Mesenteric fat pad (tissue), 1 donor: ENCODE measurements around the gene TREX2. TPM values are rescaled to one million over a fixed set of nuclear protein-coding genes. Genes with fewer than 3 reads are reported as not detected.

ENCODE experiments used
- DNase-seq: peaks from one replicate; pipeline ENCODE4 v3.0.0-alpha.2; 2020; ENCODE audit warnings: low spot score
- total RNA-seq: library from RNA; stranded (reverse); fragmentation: NEBNext Ultra II Directional; extraction: Animal tissue kit (Norgen Biotek cat#: 25700); gene quantifications from one replicate; pipeline ENCODE4 v1.2.1, GENCODE V29; 2021
- donor health status: DM: yes; HTN: yes; CAD: no.

TREX2 gene
- total RNA-seq, 1 donor from 2014 or later = 0.80 TPM

DNA sequence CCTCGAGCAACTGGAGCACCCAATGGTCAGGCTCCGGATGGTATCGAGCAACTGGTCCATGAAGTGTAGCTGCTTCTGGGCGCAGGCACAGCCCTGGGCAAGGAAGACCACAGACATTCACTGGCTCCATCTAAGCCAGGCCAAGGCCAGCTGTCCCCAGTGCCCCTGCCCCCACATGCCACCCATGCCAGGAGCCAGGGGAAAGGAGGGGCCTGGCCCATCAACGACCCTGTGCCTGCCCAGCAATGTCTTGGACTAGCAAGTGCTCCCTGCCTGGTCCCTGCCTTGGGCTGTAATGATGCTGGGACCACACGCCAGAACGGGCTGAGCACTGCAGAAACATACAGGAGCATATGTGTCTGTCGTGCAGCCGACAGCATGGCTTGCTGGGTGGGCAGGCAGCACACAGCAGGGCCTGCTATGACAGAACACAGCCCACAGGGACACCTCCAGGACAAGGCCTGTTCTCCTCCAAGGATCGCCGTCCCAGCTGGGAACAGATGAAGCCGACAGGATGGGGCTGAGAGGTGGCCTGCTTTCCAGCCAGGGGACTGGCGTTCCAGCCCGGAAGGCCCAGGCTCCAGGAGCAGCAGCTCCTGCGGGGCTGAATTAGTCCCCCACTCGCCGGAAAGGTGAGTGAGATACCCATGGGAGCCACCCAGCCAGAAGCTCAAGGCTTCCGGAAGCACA lies 11.4 kb upstream of the TREX2 start:
- no peak for DNase-seq

DNA sequence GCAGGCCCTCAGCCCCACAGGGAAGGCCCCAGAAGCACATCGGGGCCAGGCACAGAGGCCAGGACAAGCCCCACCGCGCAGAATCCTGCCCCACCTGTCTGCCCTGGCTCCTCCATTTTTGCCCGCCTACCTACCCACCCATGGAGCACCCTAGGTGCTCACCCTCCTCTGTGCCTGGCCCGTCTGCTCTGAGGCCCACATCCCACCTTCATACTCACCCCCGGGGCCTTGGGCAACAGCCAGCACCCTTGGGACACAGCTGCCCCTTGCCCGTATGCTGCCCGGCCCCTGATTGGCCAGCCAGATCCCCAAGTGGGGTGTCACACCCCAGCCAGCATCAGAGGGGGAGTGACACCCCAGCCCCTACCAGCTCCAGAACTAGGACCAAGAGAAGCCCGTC lies 10.8 kb upstream of the TREX2 start:
- DNase-seq = no peak

DNA sequence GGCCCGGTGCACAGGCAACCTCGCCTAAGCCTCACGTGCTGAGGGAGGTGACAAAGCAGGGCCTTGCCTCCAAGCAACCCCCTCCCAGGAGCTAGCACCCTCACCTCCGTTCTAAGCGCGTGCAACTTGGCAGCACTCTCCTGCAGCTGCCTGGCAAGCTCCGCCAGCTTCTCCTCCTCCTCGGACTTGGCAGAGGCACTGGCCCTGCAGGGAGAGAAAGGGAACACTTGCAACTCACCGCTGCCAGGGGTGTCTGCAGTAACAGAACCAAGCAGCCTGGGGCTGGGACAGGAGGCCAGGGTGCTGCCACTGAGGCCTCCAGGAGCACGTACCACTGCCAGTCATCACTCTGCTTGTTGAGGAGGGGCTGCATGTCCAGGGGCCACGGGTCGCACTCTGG lies 10.3 kb upstream of the TREX2 start:
- DNase-seq = no peak

DNA sequence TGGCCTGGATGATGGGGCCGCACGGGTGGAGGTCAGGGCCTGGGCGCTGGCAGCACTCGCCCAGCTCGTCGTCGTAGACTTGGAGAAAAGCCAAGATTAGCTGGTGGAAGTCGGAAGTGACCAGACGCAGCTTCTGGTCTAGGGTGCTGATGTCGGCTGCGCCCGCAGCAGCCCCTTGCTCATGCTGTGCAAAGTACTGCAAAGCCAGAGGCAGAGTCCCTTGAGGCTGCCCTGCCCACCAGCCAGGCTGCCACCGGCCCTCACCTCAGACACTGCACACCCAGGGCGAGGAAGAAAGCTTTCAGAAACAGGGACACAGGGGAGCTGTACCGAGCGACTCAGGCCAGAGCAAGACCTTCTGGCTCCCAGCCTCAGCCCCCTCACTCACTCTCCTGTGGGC lies 9.7 kb upstream of the TREX2 start:
- no peak for DNase-seq

DNA sequence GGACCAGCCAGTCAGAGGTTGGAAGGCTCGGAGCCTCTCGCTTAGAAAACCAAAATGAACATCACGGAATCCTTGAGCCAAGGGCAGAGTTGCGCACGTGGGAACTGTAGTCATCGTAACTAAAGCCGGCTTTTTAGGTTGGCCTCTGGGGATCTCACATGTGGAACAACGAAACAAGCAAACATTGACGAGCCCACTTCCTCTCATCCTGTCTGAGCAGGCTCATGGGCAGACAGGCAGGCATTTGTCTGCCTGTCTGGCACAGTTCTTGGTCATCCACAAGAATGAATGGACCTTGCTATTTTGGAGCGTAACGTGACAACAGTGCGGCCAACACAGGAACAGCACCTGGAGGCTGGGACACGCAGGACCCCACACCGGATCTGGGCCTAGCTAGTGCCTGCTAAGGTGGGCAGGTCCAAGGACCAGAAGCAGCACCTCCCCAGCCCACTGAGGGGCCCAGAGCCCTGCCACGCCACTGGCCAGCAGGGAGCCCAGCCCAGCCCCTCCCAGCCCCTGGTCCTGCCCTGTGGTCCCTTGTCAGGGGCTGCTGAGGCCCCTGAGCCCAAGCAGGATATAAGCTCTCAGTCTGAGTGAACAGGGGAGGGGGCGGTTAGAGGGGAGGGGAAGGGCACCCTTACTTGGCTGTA lies 9.2 kb upstream of the TREX2 start:
- no peak for DNase-seq

DNA sequence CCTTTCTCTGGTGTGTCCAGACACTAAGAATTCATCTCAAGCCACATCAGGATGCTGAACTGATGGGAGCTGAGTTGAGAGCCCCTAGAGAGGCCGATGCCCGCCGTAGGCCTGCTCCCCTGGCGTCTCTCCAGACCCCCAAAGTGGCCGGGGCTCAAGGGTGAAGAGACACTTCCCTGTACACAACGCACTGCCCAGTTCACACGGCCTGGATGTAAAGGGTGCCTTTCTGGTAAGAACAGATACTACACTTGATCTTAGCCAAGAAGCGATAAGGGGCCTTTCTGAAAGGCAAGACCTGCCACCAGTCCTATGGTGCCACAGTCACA lies 5.1 kb upstream of the TREX2 start:
- no peak for DNase-seq

DNA sequence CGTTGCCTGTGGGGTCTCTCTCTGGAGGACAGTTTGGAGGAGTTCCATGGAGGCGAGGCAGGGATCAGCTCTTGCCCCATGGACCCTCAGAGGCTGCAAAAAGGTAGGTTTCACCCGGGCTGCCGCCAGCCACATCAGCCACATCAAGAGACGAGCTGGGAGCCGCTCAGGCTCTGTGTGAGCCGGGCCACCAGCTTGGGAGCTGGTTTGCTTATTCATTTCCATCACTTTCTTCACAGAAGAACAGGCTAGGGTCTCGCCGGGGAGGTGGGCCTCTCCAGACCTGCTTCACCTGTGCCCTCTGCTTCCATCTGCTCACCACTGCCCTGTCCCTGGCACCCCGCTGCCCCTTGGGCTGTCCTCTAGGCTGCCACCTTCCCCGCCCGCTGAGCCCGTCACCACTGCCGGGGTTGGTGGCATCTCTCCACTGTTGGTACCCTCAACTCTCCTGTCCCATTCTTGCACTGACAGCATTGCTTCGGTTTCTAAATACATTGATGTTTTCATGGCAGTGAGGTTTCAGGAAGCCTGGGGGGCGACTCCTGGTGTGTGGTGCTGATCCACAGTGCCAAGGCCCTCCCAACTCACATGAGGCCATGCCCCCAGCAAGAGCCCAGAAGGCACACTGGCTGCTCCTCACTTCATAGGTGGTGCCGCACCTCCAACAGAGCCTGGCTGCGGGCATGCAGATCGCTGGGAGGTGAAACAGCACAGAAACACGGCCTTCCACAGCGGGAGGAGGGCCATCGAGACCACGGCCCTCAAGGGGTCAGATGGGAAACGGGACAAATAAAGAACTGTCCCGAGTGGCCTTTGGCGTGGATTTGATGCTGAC lies 4.5 kb upstream of the TREX2 start:
- no peak for DNase-seq

DNA sequence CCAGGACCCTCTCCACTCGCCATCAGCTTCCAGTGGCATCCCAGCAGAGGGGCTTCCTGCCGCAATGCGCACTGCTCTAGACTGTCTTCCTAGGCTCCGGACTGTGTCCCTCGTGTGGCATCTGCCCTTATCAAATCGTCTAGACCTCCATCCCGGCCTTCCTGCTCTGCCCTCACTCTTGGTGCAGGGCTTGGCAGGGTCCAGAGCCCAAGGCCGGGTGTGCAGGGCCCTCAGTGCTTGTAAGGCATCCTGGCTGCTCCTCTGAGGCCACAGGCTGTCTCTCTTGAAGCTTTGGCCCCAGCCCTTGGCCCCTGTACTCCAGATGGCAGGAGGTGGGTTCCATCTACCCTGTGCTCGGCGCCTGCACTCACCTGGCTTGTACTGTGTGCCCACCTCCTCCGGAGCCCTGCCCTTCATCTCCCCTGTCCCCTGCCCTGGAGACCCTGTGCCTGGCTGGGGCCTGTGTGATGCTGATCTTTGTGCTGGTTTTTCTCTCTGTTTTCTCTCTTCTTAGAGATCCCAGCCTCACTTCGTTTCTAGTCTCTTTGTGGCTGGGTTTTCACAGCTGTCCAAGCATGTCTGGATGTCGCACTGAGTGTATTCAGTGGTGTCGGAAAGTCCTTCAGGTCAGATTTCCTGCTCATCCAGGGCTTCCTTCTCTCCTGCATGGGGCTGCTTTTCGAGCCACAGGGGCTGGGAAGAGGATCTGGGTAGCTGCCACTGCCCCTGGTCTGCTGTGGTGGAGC lies 3.7 kb upstream of the TREX2 start:
- DNase-seq = no peak

DNA sequence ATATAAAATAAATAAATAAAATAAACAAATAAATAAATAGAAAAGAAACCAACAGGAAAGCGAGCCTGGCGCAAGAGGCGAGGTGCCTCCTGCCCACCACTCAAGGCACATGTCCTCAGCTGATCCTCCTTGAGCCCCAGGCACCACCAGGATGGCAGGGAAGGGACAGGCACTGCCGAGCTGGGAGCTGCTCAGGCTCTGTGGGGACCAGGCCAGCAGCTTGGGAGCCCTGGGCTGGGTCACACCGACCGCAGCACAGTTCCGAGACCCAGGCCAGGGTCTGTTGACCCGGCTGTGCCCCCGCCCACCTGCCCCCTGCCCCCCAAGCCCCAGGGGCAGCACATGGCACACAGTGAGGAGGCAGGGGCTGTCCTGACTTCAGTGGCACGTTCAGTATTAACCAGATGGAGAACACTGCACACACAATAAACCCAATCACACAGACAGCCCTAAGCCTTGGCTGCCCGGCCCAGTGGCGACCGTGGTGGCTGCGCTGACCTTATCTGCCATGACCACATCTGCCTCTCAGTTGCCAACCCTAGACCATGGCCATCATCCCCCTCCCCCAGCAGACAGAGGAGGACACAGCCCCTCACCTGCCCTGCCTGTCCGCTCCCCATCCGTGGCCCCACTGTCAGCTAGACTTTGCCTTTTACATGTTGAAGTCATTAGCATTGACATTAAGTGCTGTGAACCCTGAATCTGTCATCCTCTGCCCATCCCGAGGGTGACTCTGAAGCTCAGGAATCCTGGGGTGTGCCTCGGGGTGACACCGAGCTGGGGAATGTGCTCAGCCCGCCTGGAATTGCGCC lies 2.9 kb upstream of the TREX2 start:
- DNase-seq = no peak

GRCh38 chrX:153447581-153447960 lies 1.7 kb upstream of the TREX2 start:
- DNase-seq = no peak

- DNase-seq = no peak
Observed at GRCh38 chrX:153446950-153447580, 1.2 kb upstream of the TREX2 start.

DNA sequence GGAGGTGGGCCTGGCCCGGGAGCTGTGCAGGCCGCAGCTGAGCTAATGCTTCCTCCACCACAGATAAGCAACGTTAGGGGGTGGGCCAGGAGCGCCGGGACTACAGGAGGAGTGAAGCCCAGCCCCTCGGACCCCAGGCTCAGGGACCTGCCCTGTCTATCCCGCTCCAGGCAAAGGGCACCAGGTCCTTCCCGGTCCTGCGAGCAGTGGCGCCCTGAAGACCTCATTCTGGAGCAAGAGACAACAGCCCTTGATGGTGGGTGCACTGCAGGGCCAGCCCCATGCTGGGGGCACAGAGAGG lies 730 bp upstream of the TREX2 start:
- DNase-seq = no peak

DNA sequence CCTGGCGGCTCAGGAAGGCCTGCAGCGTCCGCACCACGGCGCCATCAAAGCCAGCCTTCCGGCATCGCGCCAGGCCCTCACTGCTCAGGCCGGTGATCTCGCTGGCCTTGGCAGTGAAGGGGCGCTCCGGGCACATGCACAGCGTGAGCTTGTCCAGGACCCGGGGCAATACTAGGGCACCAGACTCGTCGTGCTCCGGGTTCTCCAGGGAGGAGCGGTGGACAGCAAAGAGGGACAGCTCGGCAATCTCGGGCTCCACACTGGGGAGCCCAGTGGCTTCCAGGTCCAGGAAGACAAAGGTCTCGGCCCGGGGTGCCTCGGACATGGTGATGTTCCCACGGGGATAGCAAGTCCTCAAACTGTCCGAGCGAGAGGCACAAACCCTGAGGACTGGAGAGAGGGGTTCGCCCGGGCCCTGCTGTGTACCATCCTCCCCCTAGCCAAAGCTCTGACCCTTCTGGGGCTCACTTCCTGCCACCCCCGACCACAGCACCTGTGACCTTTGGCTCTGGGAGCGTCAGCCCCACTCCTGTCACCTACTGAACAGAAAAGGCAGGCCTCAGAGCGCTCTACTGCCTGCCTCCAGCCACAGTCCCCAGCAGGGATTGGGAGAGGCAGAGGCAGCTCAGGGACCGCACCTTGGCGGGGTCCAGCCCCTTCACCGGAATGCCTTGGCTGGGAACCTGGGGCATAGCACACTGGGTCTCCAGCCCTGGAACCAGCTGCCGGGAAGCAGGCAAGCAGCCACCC lies 575 bp downstream of the TREX2 start:
- DNase-seq = no peak

DNA sequence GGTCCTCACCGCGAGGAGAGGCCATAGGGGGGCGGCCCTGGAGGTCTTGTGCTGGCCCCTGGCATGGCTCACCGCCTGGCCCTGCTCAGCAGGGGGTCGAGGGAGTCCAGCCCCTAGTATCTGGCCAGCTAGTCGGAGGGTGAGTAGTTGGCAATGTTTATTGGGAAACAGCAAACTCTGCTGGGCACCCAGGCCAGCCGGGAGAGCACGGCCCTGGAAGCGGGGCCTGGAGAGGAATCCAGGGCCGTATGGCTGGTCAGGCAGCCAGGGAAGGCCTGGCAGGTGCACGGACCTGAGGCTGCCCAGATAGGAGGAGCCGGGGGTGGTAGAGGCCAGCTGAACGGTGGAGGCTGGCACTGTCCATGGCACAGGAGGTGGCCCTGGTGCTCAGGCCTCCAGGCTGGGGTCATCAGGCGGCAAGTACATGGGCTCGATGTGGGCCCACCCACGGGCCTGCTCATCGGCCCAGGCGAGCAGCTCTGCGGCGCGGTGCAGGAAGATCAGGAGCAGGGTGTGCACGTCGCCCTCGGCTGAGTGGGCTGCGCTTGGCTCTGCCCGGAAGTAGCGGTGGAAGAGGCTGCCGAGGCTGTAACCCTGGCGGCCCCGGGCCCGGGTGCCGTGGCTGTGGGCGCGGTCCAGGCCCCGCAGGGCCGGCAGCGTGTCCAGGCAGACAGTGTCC lies 1.4 kb downstream of the TREX2 start:
- DNase-seq = no peak

DNA sequence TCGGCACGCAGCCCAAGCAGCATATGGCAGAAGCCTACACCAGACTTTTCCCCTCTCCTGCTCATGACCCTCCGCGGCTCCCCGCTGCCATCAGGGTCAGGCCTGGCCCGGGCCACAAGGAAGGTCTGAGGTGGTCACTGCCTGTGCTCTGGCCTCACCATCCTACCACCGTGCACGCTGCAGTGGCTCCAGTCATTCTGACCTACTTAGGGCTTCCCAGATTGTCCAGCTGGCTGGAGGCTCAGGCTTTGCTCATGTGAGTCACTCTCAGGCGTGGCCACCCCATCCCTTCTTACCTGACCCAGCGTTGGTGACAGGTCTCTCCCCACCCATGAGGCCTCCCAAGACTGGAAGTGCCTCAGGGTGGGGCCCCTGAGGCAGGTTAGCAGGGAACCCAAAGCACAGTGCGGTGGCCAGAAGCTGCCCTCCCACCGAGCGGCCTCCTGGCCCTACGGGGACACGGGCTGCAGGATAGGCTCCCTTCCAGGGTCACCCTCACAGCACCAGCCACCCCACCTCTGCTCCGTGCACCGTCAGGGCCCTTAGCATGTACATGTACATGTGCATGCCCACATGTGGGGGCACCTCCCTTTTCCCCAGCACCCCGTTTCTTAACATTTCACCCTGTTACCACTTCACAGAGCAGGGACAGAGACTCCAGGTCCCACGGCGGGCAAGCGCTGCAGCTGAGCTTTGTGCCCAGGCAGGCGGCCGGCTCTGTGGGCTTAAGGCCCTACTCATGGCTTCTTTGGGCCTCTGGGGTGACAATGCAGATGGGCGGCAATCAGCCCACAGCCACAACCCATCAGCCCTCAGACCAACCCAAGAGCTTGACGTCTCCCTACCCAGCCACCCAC lies 2.2 kb downstream of the TREX2 start:
- DNase-seq = no peak

DNA sequence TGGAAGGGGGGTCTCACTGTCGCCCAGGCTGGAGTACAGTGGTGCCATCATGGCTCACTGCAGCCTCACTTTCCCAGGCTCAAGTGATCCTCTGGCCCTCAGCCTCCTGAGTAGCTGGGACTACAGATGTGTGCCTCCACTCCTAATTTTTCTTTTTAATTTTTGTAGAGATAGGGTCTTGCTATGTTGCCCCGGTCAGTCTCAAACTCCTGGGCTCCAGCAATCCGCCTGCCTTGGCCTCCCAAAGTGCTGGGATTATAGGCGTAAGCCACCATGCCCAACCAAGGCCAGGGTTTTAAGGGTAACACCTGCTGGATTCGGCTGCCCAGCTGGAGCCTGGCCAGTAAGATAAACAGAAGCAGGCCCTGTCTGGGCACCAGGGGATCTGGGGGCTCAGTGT lies 3.4 kb downstream of the TREX2 start:
- DNase-seq = no peak

DNA sequence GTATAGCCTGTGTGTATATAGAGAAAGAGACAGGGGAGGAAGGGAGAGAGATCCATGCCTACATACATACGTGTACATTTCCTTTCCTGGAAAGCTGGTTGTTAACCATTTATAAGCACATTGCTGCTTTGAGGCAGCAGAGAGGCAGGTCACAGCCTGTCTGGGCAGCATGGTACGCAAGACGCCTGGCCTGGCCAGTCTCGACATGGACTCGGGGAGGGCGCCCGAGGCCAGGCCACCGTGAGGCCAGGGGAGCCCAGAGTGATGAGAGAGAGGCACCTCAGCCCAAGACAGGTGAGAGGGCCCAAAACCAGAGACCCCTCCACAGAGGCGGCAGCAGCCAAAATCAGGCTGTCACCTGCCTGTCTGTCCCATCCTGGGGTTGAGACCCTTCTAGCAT lies 3.9 kb downstream of the TREX2 start:
- DNase-seq = no peak

- DNase-seq = no peak
Observed at GRCh38 chrX:153441296-153441695, 4.6 kb downstream of the TREX2 start.
